Ishikawa (cell line): ENCODE data around the gene RFPL1.

Experiments
- CEBPB ChIP-seq: IDR thresholded peaks from 2 replicates; pipeline ENCODE4 v1.6.1; 2012
- CREB1 ChIP-seq: IDR thresholded peaks from 2 replicates; pipeline ENCODE4 v1.6.1; 2012; ENCODE audit warnings: low read depth
- EGR1 ChIP-seq: IDR thresholded peaks from 2 replicates; pipeline ENCODE4 v1.6.1; 2012
- EP300 ChIP-seq: IDR thresholded peaks from 2 replicates; pipeline ENCODE4 v1.6.1; 2012; ENCODE audit warnings: borderline replicate concordance
- FOXM1 ChIP-seq: IDR thresholded peaks from 2 replicates; pipeline ENCODE4 v1.6.1; 2012; ENCODE audit warnings: low read depth, borderline replicate concordance
- NFIC ChIP-seq: IDR thresholded peaks from 2 replicates; pipeline ENCODE4 v1.6.1; 2012
- RAD21 ChIP-seq: IDR thresholded peaks from 2 replicates; pipeline ENCODE4 v1.6.1; 2012; ENCODE audit warnings: low read depth
- TAF1 ChIP-seq: IDR thresholded peaks from 2 replicates; pipeline ENCODE4 v1.6.1; 2012; ENCODE audit warnings: low read depth, mild to moderate bottlenecking
- TCF12 ChIP-seq: IDR thresholded peaks from 2 replicates; pipeline ENCODE4 v1.6.1; 2012; ENCODE audit warnings: low read depth
- TEAD4 ChIP-seq: IDR thresholded peaks from 2 replicates; pipeline ENCODE4 v1.6.1; 2012
- YY1 ChIP-seq: IDR thresholded peaks from 2 replicates; pipeline ENCODE4 v1.6.1; 2012; ENCODE audit warnings: low read depth
- ZBTB7A ChIP-seq: IDR thresholded peaks from 2 replicates; pipeline ENCODE4 v1.6.1; 2012; ENCODE audit warnings: low read depth
- TF ChIP-seq, protein P1 (sequence below): IDR thresholded peaks from 2 replicates; pipeline ENCODE4 v1.6.1; 2012; ENCODE audit warnings: low read depth, mild to moderate bottlenecking
- TF ChIP-seq, protein P2 (sequence below): IDR thresholded peaks from 2 replicates; pipeline ENCODE4 v1.6.1; 2012
- TF ChIP-seq, protein P3 (sequence below): IDR thresholded peaks from 2 replicates; pipeline ENCODE4 v1.6.1; 2012

Gene RFPL1

DNA sequence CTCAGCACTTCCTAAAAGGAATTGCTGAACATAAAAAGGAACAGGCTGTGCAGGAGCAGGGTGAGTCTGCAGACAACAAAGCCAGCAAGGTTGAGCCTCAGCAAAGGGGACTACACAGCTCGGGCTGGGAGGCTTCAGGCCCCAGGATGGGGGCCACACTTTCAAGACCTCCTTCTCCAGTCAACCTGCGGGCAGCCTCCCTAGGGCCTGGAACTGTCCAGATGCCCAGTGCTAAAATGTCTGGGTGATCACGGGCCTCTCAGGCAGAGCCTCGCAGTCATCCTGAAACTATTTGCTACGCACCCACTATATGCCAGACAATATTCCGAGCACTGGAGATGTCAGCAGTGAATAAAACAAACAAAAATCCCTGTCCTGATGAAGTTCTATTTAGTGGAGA lies 37.7 kb downstream of the RFPL1 start:
- TF ChIP-seq, protein P1, sequence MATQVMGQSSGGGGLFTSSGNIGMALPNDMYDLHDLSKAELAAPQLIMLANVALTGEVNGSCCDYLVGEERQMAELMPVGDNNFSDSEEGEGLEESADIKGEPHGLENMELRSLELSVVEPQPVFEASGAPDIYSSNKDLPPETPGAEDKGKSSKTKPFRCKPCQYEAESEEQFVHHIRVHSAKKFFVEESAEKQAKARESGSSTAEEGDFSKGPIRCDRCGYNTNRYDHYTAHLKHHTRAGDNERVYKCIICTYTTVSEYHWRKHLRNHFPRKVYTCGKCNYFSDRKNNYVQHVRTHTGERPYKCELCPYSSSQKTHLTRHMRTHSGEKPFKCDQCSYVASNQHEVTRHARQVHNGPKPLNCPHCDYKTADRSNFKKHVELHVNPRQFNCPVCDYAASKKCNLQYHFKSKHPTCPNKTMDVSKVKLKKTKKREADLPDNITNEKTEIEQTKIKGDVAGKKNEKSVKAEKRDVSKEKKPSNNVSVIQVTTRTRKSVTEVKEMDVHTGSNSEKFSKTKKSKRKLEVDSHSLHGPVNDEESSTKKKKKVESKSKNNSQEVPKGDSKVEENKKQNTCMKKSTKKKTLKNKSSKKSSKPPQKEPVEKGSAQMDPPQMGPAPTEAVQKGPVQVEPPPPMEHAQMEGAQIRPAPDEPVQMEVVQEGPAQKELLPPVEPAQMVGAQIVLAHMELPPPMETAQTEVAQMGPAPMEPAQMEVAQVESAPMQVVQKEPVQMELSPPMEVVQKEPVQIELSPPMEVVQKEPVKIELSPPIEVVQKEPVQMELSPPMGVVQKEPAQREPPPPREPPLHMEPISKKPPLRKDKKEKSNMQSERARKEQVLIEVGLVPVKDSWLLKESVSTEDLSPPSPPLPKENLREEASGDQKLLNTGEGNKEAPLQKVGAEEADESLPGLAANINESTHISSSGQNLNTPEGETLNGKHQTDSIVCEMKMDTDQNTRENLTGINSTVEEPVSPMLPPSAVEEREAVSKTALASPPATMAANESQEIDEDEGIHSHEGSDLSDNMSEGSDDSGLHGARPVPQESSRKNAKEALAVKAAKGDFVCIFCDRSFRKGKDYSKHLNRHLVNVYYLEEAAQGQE = peak; percentile 90
- TF ChIP-seq TAF1 (no peak), CEBPB (no peak)
- TF ChIP-seq, protein P2, sequence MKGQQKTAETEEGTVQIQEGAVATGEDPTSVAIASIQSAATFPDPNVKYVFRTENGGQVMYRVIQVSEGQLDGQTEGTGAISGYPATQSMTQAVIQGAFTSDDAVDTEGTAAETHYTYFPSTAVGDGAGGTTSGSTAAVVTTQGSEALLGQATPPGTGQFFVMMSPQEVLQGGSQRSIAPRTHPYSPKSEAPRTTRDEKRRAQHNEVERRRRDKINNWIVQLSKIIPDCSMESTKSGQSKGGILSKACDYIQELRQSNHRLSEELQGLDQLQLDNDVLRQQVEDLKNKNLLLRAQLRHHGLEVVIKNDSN = no peak

DNA sequence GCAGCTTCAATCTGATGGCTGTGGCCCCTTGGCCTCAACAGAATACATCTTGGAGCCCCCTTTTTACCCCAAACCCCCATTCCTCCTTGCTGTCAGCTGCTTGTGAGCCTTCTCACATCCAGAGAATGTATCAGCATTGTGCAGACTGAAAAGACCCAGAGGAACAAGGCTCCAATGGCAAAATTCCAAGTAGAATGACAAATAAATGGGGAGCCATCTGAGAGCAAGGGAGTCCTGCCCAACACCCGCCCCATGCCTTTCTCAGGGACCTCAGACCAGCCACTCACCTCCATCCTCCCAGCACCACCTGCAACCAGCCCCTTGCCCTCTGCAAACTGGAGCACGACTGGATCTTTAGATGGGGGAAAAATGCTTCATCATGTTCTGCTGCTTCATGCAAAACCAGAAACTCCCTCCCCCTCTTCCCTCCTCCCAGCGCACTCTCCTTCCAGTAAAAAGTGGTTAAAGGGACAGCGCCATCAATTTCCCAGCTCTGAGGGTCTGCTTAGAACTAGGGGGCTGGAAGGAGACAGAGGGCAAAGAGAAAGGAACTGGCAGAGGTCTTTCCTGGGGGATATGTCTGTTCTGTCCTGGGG lies 39.4 kb downstream of the RFPL1 start:
- TF ChIP-seq EGR1 = no peak
- no peak for TF ChIP-seq YY1
- TF ChIP-seq NFIC = no peak
- TF ChIP-seq TAF1 = no peak
- TF ChIP-seq TCF12 = no peak

DNA sequence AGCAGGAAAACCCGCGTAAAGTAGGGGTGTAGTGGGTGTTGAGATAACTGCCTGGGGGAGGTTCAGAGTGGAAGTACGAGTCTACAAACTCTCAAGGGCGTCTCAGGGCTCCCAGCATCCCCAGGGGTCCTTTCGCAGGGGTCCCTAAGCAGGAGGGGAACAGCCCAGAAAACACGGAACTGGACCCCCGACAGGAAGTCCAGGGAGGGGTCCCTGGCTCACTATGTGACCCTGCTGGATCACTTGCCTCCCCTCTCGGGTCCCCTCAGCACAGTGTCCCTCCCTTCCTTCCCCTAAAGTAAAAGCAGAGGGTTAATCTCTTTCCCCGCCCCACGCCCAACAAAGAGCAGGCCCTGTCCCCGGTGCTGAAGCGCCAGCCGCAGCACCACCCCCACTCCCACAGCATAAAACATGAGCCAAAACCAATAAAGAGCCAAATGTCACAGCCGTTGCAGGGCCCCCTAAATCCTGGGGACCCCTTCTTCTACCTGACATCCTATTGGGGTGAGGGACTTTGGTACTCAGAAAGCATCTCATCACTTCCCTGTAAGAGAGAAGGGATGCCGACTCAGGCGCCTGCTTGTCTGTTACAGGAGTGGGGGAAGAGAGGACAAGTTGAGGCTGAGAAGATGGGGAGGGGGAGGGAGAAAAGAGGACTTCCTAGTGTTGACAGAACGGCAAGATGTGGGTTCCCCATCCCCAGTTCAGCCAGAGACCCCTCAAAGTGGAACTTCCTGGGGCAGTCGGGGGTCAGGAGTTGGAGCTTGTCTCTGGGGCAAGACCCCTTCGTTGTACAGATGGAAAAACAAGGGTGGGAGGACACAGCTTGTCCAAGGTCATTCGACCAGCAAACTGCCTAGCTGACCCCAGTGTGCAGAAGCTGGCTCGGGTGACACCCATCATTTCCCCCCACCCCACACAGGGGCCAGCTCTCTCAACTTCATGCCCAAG lies 40.2 kb downstream of the RFPL1 start:
- TF ChIP-seq, protein P3, sequence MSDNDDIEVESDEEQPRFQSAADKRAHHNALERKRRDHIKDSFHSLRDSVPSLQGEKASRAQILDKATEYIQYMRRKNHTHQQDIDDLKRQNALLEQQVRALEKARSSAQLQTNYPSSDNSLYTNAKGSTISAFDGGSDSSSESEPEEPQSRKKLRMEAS = no peak
- TF ChIP-seq TEAD4 = 0 out of 2 replicates have a peak, but pooled peaks have one; percentile 6
- TF ChIP-seq TCF12 = peak; percentile 51
- TF ChIP-seq, protein P1 = peak; percentile 97
- TF ChIP-seq TAF1 = no peak
- peak; percentile 76 for TF ChIP-seq ZBTB7A
- TF ChIP-seq EP300 = no peak
- TF ChIP-seq EGR1 = no peak
- TF ChIP-seq, protein P2 = 0 out of 2 replicates have a peak, but pooled peaks have one; percentile 7
- no peak for TF ChIP-seq CREB1
- TF ChIP-seq FOXM1 = no peak
- TF ChIP-seq RAD21 = no peak
- no peak for TF ChIP-seq YY1
- no peak for TF ChIP-seq CEBPB
- peak; percentile 28; the same call in 1 of the 2 replicates for TF ChIP-seq NFIC

DNA sequence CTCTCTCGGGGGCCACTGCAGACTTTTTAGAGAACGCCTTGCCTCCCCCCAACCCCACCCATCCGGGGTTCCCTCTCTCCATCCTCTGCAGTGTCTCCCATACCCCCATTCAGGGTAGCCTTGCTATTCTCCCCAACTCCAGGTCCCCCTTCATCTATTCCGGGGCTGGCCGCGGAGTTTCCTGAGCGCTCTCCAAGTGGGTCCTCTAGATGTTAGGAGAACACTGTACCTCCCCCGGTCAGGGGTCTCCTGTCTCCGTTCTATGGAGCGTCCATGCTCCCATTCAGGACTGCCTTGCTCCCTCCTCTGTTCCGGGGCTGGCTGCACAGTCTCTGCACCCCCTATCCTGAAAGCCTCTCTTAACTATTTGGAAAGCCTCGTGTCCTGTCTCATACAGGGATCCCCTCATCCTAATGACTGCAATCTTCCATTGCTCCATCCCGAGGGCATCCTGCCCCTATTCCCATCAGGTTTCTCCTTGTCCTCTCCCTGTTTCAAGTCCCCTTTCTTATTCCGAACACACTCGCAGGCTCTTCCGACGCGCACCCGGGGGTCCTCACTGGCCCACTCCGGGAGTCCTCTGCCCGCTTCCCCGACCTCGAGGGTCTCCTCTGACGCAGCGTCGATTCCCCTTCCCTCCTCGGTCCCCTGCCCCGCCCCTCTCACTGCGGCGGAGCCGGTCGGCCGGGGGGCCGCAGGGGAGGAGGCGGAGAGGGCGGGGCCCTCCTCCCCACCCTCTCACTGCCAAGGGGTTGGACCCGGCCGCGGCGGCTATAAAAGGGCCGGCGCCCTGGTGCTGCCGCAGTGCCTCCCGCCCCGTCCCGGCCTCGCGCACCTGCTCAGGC lies 41.3 kb downstream of the RFPL1 start, which contains the start of gene NEFH:
NEFH (plus strand) TSS at position 802 of the 845 bp plus-strand sequence. CDS start 45 bp downstream, outside the sequence.
- TF ChIP-seq, protein P1 = no peak
- TF ChIP-seq, protein P2 = no peak
- TF ChIP-seq, protein P3 = peak; percentile 88; the same call in 1 of the 2 replicates
- TF ChIP-seq TAF1 (peak; percentile 42; the same call in 1 of the 2 replicates), ZBTB7A (peak; percentile 79; the same call in 1 of the 2 replicates), CEBPB (no peak), NFIC (no peak), RAD21 (no peak), CREB1 (no peak), EP300 (no peak)
